Stomach (tissue), 9 donors: ENCODE measurements around the gene CYREN. TPM values are rescaled to one million over a fixed set of nuclear protein-coding genes. Genes with fewer than 3 reads are reported as not detected.

Experiments
- DNase-seq, 2 donors: peaks; one replicate each; pipeline versions ENCODE4 v3.0.0 to v3.0.0-alpha.2; 2013 to 2019
- H3K27ac ChIP-seq, 5 donors: fragments of 200-600 bp in 4 of 5; sonication (generic) in 4 of 5; one replicate each; pipeline ENCODE4 v1.5.1; 2013 to 2019; ENCODE audit warnings: mild to moderate bottlenecking in 1 of 5, moderate library complexity in 1 of 5
- H3K27me3 ChIP-seq, 3 donors: fragments of 200-600 bp; sonication (generic); one replicate each; pipeline ENCODE4 v1.5.1; 2017 to 2019; ENCODE audit warnings: mixed run types in 1 of 3
- H3K36me3 ChIP-seq, 4 donors: fragments of 200-600 bp; sonication (generic); 1 replicate in 3 of 4; 2 replicates in 1 of 4; pipeline ENCODE4 v1.5.1; 2016 to 2019
- H3K4me1 ChIP-seq, 4 donors: fragments of 200-600 bp; sonication (generic); one replicate each; pipeline ENCODE4 v1.5.1; 2016 to 2019
- H3K4me3 ChIP-seq, 4 donors: fragments of 200-600 bp; sonication (generic) in 3 of 4; one replicate each; pipeline ENCODE4 v1.5.1; 2016 to 2019; ENCODE audit warnings: mild to moderate bottlenecking in 1 of 4
- H3K9me3 ChIP-seq, 4 donors: fragments of 200-600 bp; sonication (generic); one replicate each; pipeline ENCODE4 v1.5.1; 2016 to 2019
- CTCF ChIP-seq, 7 experiments: fragments of 450-650 bp in 4 of 7; fragments of 200-600 bp in 3 of 7; sonication (generic) in 3 of 7; IDR thresholded peaks; one replicate each; pipeline ENCODE4 v1.5.1; 2016 to 2019; ENCODE audit warnings: antibody characterized with exemption in 7 of 7, control low read depth in 2 of 7, mild to moderate bottlenecking in 1 of 7
- EP300 ChIP-seq: sonication (generic); formaldehyde crosslinking; IDR thresholded peaks from one replicate; pipeline ENCODE4 v1.6.1; 2017; ENCODE audit warnings: antibody characterized with exemption
- POLR2A ChIP-seq, 4 donors: fragments of 450-650 bp; IDR thresholded peaks; one replicate each; pipeline ENCODE4 v1.6.1; 2016; ENCODE audit warnings: antibody characterized with exemption in 4 of 4, control low read depth in 2 of 4, mild to moderate bottlenecking in 1 of 4, moderate library complexity in 1 of 4
- POLR2AphosphoS5 ChIP-seq, 3 donors: sonication (generic); formaldehyde crosslinking; IDR thresholded peaks; one replicate each; pipeline ENCODE4 v1.6.1; 2016; ENCODE audit warnings: antibody characterized with exemption in 3 of 3
- WGBS, 5 donors: extraction: QIAGEN DNeasy Blood & Tissue Kit in 3 of 5; methylation state at CpG; one replicate each; pipeline versions ENCODE4 v1.1.5 to v1.1.7; 2013 to 2018; 5-methylcytosine and 5-hydroxymethylcytosine counted together
- intact Hi-C: fragments of 100-400 bp; cut with DNase I; formaldehyde crosslinking; loops from one replicate; pipeline ENCODE4 v1.15.1; 2023; ENCODE audit warnings: low total_unique reads
- polyA plus RNA-seq, 3 donors: library from polyadenylated mRNA; stranded (reverse); fragments of 200-250 nt; gene quantifications; one replicate each; pipeline ENCODE4 v1.2.3, GENCODE V29; 2013
- total RNA-seq, 5 donors: library from RNA; depleted of rRNA; stranded (reverse); fragments of >200 nt; gene quantifications; one replicate each; pipeline versions ENCODE4 v1.1.0 to v1.2.3, GENCODE V29; 2014 to 2016
- donor health status: healthy with polysubstance abuse.
- donor health status: Bipolar disorder and iron deficiency.
- donor health status: healthy.

CYREN gene
- total and polyA plus RNA-seq, 8 donors: 11.1 to 33.0 (median 30.2) TPM

- H3K27me3 ChIP-seq: no peaks in the 10 kb centered on the region
- 53 to 82% (median 58%) methylated on average over 1 of the region's 1 CpG for whole genome bisulfite sequencing, 5 donors
- peaks cover 0 to 21% (median 4%) of the 10 kb centered on the region in 4 donors for H3K9me3 ChIP-seq
- H3K27ac ChIP-seq: no peak overlapping the region
- peaks cover 0 to 27% (median 21%) of the 10 kb centered on the region in 4 donors for H3K36me3 ChIP-seq
- intact Hi-C loops: no loop called here
- DNase-seq: no peak
- no peak overlapping the region for H3K4me3 ChIP-seq
- TF ChIP-seq POLR2AphosphoS5 (IDR thresholded peaks at IDR 0.05) (no peak), CTCF (IDR thresholded peaks at IDR 0.05) (no peak), POLR2A (IDR thresholded peaks at IDR 0.05) (no peak), EP300 (no peak)
- H3K4me1 ChIP-seq: peaks cover 8 to 44% (median 34%) of the 10 kb centered on the region in 4 donors
Measured at GRCh38 chr7:135154734-135155133, 15.8 kb downstream of the CYREN start.

DNA sequence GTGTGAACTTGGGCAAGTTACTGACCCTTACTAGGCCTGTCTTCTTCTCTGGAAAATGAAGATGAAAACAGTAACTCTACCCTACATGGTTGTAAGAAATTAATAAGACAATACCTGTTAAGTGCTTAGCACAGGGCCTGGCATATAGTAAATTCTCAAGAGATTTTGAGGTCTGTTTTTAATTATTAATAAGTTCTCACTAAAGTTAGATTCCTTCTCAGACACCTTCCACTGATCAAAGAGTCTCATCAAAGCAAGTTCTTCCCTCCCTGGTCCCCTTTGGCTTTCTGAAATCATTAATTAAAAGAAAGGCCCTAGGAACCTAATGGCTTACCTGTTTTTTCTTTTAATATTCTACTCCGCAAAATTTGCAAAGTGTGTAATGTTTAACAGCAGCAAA, 18.1 kb downstream of the CYREN start:
- 58 to 100% (median 97%) methylated on average over 1 of the region's 1 CpG for WGBS, 5 donors
- peaks cover 8 to 44% (median 26%) of the 10 kb centered on the region in 4 donors for H3K4me1 ChIP-seq
- peaks cover 0 to 21% (median 4%) of the 10 kb centered on the region in 4 donors for H3K9me3 ChIP-seq
- DNase-seq: no peak
- H3K36me3 ChIP-seq: peaks cover 0 to 25% (median 17%) of the 10 kb centered on the region in 4 donors
- H3K27ac ChIP-seq: no peak overlapping the region
- intact Hi-C loops: no loop called here
- H3K27me3 ChIP-seq: no peaks in the 10 kb centered on the region
- H3K4me3 ChIP-seq: no peak overlapping the region
- TF ChIP-seq EP300: no peak

- peaks cover 12 to 53% (median 33%) of the 10 kb centered on the region in 4 donors for H3K4me1 ChIP-seq
- peaks cover 0 to 25% (median 11%) of the 10 kb centered on the region in 4 donors for H3K36me3 ChIP-seq
- no peak for TF ChIP-seq EP300
- TF ChIP-seq POLR2AphosphoS5 (IDR thresholded peaks at IDR 0.05): no peak
- no peak for TF ChIP-seq POLR2A (IDR thresholded peaks at IDR 0.05)
- TF ChIP-seq CTCF (IDR thresholded peaks at IDR 0.05): no peak
- no peak for DNase-seq
- H3K9me3 ChIP-seq: peaks cover 0 to 12% (median 4%) of the 10 kb centered on the region in 4 donors
- H3K4me3 ChIP-seq: no peak overlapping the region
- 74 to 88% (median 82%) methylated on average over 6 of the region's 6 CpGs for WGBS, 5 donors
- intact Hi-C loops: no loop called here
- peak overlapping the region in 4 of 5 donors; percentile 39 to 96 (median 70) for H3K27ac ChIP-seq
- no peaks in the 10 kb centered on the region for H3K27me3 ChIP-seq
Measured at GRCh38 chr7:135151533-135151932, 19.0 kb downstream of the CYREN start.

- Histone ChIP-seq H3K9me3 (peaks cover 0 to 9% (median 4%) of the 10 kb centered on the region in 4 donors), H3K4me1 (peaks cover 12 to 57% (median 34%) of the 10 kb centered on the region in 4 donors), H3K27ac (peak overlapping the region in 4 of 5 donors; percentile 39 to 96 (median 94)), H3K27me3 (no peaks in the 10 kb centered on the region), H3K4me3 (no peak overlapping the region), H3K36me3 (peaks cover 0 to 24% (median 11%) of the 10 kb centered on the region in 4 donors)
- DNase-seq: no peak
- 83 to 94% (median 89%) methylated on average over 2 of the region's 2 CpGs for WGBS, 5 donors
- intact Hi-C loops: no loop called here
- TF ChIP-seq POLR2A (IDR thresholded peaks at IDR 0.05): no peak
- no peak for TF ChIP-seq CTCF (IDR thresholded peaks at IDR 0.05)
- TF ChIP-seq EP300: no peak
- TF ChIP-seq POLR2AphosphoS5 (IDR thresholded peaks at IDR 0.05): no peak
Measured at GRCh38 chr7:135151132-135151531, 19.4 kb downstream of the CYREN start.

GRCh38 chr7:135150072-135150782, 20.3 kb downstream of the CYREN start:
- TF ChIP-seq CTCF (IDR thresholded peaks at IDR 0.05): no peak
- TF ChIP-seq POLR2AphosphoS5 (IDR thresholded peaks at IDR 0.05): no peak
- no peak for TF ChIP-seq EP300
- no peak for TF ChIP-seq POLR2A (IDR thresholded peaks at IDR 0.05)
- H3K4me3 ChIP-seq: peak overlapping the region in 2 of 4 donors; percentile 43 to 52
- 39 to 70% (median 64%) methylated on average over 8 of the region's 8 CpGs for WGBS, 5 donors
- H3K27me3 ChIP-seq: no peaks in the 10 kb centered on the region
- H3K9me3 ChIP-seq: no peaks in the 10 kb centered on the region
- H3K27ac ChIP-seq: peak overlapping the region; percentile 9 to 96 (median 93)
- peaks cover 12 to 57% (median 34%) of the 10 kb centered on the region in 4 donors for H3K4me1 ChIP-seq
- intact Hi-C loops: no loop called here
- no peak for DNase-seq
- H3K36me3 ChIP-seq: peaks cover 0 to 20% (median 9%) of the 10 kb centered on the region in 4 donors
